ENCODE data around the gene SAV1. TPM values are rescaled to one million over a fixed set of nuclear protein-coding genes. Genes with fewer than 3 reads are reported as not detected.
A peak's percentile ranks its signal among the peaks of the same experiment; 100 is the strongest.

The SAV1 gene
- total and polyA plus RNA-seq, 2 of the 13 experiments (the other 11 are each of a cell fraction or from before 2014, with no cell fraction given): 7.3 to 8.2 TPM

DNA sequence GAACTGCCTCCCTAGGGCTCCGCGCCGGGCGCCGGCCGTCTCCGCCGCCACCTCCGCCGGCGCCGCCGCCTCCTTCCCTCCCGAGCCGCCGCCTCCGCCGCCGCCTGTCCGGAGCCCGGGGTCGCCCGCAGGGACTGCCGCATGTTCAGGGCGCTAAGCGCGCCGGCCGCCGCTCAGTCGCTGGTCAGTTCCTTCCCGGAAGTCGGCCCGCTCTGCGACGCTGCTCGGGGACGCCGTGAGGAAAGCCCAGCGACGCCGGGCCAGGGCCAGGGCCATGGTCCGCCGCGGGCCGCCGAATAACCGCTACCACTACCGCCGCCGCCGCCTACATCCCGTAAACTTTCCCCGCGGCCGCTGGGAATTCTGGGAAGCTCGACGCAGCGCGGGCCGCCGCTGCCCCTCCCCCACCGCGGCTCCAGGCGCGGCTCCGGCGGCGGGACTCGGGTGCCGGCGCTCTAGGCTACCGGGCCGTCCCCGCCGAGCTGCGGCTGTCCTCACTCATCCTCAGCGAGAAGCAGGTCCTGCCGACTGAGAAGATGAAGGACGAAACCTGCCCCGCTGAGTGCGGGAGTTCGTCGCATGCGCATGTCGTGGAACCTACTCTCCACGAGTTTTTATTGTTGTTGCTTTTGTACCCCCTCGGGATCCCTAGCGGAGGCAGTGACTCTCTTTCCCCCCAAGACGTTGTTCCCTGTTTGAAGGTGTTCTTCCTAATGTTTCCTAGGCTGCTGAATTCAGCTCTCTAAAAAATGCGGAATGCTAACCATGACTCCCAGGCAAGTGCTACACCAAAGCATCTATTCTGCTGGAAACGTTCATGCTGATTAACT lies at the start of gene SAV1 (continued):
- TF ChIP-seq, protein P1, sequence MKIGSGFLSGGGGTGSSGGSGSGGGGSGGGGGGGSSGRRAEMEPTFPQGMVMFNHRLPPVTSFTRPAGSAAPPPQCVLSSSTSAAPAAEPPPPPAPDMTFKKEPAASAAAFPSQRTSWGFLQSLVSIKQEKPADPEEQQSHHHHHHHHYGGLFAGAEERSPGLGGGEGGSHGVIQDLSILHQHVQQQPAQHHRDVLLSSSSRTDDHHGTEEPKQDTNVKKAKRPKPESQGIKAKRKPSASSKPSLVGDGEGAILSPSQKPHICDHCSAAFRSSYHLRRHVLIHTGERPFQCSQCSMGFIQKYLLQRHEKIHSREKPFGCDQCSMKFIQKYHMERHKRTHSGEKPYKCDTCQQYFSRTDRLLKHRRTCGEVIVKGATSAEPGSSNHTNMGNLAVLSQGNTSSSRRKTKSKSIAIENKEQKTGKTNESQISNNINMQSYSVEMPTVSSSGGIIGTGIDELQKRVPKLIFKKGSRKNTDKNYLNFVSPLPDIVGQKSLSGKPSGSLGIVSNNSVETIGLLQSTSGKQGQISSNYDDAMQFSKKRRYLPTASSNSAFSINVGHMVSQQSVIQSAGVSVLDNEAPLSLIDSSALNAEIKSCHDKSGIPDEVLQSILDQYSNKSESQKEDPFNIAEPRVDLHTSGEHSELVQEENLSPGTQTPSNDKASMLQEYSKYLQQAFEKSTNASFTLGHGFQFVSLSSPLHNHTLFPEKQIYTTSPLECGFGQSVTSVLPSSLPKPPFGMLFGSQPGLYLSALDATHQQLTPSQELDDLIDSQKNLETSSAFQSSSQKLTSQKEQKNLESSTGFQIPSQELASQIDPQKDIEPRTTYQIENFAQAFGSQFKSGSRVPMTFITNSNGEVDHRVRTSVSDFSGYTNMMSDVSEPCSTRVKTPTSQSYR (CRISPR knock-in tag; IDR thresholded peaks at IDR 0.05; ENCODE audit: borderline replicate concordance): peak; percentile 99
- TF ChIP-seq EHMT2 (IDR thresholded peaks at IDR 0.05; ENCODE audit: borderline replicate concordance, low read depth, low read length): no peak
- TF ChIP-seq, protein P2, sequence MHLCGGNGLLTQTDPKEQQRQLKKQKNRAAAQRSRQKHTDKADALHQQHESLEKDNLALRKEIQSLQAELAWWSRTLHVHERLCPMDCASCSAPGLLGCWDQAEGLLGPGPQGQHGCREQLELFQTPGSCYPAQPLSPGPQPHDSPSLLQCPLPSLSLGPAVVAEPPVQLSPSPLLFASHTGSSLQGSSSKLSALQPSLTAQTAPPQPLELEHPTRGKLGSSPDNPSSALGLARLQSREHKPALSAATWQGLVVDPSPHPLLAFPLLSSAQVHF (CRISPR knock-in tag; IDR thresholded peaks at IDR 0.05): 0 out of 2 replicates have a peak, but pooled peaks have one; percentile 25
- TF ChIP-seq ZFX (CRISPR knock-in tag; IDR thresholded peaks at IDR 0.05; ENCODE audit: low read depth): peak; percentile 79
- TF ChIP-seq, protein P3, sequence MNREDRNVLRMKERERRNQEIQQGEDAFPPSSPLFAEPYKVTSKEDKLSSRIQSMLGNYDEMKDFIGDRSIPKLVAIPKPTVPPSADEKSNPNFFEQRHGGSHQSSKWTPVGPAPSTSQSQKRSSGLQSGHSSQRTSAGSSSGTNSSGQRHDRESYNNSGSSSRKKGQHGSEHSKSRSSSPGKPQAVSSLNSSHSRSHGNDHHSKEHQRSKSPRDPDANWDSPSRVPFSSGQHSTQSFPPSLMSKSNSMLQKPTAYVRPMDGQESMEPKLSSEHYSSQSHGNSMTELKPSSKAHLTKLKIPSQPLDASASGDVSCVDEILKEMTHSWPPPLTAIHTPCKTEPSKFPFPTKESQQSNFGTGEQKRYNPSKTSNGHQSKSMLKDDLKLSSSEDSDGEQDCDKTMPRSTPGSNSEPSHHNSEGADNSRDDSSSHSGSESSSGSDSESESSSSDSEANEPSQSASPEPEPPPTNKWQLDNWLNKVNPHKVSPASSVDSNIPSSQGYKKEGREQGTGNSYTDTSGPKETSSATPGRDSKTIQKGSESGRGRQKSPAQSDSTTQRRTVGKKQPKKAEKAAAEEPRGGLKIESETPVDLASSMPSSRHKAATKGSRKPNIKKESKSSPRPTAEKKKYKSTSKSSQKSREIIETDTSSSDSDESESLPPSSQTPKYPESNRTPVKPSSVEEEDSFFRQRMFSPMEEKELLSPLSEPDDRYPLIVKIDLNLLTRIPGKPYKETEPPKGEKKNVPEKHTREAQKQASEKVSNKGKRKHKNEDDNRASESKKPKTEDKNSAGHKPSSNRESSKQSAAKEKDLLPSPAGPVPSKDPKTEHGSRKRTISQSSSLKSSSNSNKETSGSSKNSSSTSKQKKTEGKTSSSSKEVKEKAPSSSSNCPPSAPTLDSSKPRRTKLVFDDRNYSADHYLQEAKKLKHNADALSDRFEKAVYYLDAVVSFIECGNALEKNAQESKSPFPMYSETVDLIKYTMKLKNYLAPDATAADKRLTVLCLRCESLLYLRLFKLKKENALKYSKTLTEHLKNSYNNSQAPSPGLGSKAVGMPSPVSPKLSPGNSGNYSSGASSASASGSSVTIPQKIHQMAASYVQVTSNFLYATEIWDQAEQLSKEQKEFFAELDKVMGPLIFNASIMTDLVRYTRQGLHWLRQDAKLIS (CRISPR knock-in tag; IDR thresholded peaks at IDR 0.05): no peak
- TF ChIP-seq TARDBP (CRISPR knock-in tag; IDR thresholded peaks at IDR 0.05): peak; percentile 35; the same call in 1 of the 2 replicates
- TF ChIP-seq ZNF781 (CRISPR knock-in tag; IDR thresholded peaks at IDR 0.05; ENCODE audit: borderline replicate concordance, not compliant biosample characterization): no peak
- TF ChIP-seq, protein P4, sequence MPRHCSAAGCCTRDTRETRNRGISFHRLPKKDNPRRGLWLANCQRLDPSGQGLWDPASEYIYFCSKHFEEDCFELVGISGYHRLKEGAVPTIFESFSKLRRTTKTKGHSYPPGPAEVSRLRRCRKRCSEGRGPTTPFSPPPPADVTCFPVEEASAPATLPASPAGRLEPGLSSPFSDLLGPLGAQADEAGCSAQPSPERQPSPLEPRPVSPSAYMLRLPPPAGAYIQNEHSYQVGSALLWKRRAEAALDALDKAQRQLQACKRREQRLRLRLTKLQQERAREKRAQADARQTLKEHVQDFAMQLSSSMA (CRISPR knock-in tag; IDR thresholded peaks at IDR 0.05): no peak
- peak; percentile 88 for TF ChIP-seq ZNF230 (CRISPR knock-in tag; IDR thresholded peaks at IDR 0.05)
- peak; percentile 78 for TF ChIP-seq ZNF225 (CRISPR knock-in tag; IDR thresholded peaks at IDR 0.05)
- TF ChIP-seq NCOR1 (IDR thresholded peaks at IDR 0.05; ENCODE audit: borderline replicate concordance, low read length): no peak
- TF ChIP-seq RAD21 (CRISPR knock-in tag; IDR thresholded peaks at IDR 0.05): peak; percentile 21; the same call in 1 of the 2 replicates
- peak; percentile 71 for TF ChIP-seq ZFY (CRISPR knock-in tag; IDR thresholded peaks at IDR 0.05)
- TF ChIP-seq ZNF496 (CRISPR knock-in tag; IDR thresholded peaks at IDR 0.05; ENCODE audit: insufficient replicate concordance): no peak
- peak; percentile 26; the same call in 1 of the 2 replicates for TF ChIP-seq ZFP1 (CRISPR knock-in tag; IDR thresholded peaks at IDR 0.05)
- TF ChIP-seq, protein P5, sequence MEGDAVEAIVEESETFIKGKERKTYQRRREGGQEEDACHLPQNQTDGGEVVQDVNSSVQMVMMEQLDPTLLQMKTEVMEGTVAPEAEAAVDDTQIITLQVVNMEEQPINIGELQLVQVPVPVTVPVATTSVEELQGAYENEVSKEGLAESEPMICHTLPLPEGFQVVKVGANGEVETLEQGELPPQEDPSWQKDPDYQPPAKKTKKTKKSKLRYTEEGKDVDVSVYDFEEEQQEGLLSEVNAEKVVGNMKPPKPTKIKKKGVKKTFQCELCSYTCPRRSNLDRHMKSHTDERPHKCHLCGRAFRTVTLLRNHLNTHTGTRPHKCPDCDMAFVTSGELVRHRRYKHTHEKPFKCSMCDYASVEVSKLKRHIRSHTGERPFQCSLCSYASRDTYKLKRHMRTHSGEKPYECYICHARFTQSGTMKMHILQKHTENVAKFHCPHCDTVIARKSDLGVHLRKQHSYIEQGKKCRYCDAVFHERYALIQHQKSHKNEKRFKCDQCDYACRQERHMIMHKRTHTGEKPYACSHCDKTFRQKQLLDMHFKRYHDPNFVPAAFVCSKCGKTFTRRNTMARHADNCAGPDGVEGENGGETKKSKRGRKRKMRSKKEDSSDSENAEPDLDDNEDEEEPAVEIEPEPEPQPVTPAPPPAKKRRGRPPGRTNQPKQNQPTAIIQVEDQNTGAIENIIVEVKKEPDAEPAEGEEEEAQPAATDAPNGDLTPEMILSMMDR (CRISPR knock-in tag; IDR thresholded peaks at IDR 0.05): peak; percentile 21; the same call in 1 of the 2 replicates
- TF ChIP-seq ISL2 (CRISPR knock-in tag; IDR thresholded peaks at IDR 0.05): peak; percentile 41; the same call in 1 of the 2 replicates
